Stimulated activated CD4-positive, alpha-beta T cell treated with anti-CD3 and anti-CD28 coated beads, Interleukin-4, amount 100 ng/mL, for 48 hours (primary cell): Measurements from ENCODE around the gene CENPI.
"Not testable (repeated sequence)": the region's sequence is repeated elsewhere in the genome, so short reads cannot be mapped to it uniquely, and the experiment has no call there.

ENCODE experiments used
- DNase-seq, 2 donors: peaks; one replicate each; pipeline ENCODE4 v3.0.0-alpha.2; 2020; ENCODE audit warnings: low read depth in 2 of 2

Gene CENPI, protein sequence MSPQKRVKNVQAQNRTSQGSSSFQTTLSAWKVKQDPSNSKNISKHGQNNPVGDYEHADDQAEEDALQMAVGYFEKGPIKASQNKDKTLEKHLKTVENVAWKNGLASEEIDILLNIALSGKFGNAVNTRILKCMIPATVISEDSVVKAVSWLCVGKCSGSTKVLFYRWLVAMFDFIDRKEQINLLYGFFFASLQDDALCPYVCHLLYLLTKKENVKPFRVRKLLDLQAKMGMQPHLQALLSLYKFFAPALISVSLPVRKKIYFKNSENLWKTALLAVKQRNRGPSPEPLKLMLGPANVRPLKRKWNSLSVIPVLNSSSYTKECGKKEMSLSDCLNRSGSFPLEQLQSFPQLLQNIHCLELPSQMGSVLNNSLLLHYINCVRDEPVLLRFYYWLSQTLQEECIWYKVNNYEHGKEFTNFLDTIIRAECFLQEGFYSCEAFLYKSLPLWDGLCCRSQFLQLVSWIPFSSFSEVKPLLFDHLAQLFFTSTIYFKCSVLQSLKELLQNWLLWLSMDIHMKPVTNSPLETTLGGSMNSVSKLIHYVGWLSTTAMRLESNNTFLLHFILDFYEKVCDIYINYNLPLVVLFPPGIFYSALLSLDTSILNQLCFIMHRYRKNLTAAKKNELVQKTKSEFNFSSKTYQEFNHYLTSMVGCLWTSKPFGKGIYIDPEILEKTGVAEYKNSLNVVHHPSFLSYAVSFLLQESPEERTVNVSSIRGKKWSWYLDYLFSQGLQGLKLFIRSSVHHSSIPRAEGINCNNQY

DNA sequence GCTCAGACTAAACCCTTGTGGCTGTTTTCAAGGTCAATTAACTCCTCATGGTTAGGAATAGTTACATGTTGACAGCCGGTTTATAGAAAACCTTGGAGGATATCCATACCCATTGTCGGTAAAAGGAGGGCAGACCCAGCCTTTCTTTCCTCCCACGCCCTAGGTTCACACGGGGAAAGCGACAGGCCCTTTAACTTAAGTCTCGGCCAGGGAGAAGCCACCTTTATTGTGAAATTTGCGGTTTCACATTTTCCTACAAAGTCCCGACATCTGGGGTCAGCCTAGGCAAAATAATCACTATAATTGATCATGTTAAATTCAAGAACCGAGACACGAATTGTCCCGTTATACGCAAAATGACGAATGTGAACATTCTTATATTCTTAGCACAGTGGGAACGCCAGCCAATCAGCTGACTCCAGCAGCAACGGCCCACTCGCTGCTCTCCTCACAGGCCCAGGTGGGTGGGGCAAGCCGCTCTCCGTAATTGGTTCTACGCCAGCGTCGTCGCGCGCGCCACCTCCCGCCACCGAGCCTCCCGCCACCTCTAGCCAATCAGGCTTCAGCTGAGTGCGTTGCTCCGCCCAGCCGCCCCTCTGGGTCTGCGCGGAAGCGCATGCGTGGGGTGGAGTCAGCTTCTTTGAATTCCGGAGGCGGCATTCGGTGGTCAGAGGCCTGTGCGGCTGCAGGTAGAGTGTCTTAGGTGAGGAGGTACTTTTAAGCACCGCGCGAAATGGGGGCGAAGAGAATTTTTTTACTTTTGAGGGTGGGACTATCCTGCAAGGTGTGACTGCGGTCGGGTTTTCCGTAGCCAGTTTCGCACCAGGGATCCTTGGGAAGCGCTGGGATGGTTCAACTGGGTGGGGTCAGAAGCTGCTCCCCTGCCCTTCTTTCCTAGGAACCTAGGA, at the start of gene CENPI:
Gene CENPI (plus strand): TSS at position 659 of the 908 bp plus-strand sequence. CDS start 2,867 bp downstream, outside the sequence.
- DNase-seq: peak; percentile 79 to 86

DNA sequence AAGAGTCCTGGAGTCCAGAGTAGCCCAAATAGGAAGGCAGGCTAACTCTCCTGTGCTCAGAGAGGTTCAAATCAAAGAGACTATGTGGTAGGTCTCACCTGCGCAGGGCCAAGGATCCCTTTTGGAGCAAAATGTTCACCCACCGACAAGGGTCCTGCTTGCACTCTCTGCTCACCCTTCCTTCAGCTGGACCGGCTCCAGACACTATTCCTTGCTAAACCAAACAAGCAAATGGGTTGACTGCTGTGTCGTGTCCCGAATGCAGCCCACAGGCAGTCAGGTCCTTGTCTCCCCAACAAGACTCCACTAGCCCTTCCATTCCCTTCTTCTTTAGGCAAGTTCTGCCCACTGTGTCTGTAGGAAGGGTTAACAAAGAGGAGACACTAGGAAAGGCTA, 46.9 kb upstream of the CENPI start:
- DNase-seq: no peak

DNA sequence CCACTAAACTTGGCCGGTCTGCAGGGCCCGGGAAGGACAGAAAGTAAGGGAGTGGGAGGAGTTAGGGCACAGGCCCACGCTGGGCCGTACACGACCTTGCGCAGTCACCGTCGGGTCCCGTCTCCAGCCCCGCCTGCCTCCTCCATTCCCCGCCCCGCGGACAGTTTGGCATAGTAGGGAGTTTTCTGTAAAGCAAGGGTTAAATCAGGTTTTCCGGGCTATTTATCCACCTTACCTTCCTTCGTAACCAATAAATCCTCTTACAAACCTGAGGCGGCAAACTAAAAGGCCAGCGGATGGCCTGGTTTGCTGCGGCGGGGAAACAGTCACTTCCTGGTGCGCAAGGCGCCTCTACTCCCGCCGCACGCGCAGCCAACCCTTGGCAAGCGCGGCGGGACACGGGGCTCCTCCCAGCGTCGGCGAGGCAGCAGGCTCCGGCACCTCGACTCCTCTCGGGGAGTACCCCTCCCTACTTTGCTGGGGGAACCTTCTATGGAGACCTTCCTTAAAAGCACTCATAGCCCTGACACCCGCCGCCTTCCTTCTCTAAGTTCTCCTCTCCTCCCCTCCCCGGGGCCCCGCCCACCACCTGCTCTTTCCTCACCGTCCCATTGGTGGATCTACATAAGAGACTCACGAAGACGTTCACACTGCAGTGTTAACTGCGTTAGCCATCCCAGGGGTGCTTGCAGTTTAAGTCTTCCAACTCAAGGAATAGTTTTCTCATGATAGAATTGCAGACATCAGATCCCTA, 46.3 kb upstream of the CENPI start, which contains the start of gene TRMT2B:
Gene TRMT2B (minus strand): TSS at position 563 of the 754 bp plus-strand sequence. CDS start 9,822 bp downstream, outside the sequence.
- DNase-seq: peak; percentile 59 to 75

DNA sequence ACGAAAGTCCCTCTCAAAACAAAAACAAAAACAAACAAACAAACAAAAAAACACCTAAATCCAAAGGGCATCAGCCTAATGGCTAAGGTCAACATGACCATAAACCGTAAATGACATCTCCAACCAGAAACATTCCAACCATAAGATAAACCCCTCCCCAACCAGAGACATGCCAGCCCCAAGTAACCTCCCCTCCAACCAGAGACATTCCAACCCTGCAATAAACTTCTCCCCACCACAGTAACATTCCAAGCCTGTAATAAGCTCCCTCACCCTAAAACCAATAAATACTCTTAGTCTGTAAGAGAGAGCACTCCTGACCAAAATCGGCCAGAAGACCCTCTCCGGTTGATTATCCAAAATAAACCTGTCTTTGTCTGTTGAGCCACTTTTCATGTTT, 41.5 kb upstream of the CENPI start:
- DNase-seq: not testable (repeated sequence)

DNA sequence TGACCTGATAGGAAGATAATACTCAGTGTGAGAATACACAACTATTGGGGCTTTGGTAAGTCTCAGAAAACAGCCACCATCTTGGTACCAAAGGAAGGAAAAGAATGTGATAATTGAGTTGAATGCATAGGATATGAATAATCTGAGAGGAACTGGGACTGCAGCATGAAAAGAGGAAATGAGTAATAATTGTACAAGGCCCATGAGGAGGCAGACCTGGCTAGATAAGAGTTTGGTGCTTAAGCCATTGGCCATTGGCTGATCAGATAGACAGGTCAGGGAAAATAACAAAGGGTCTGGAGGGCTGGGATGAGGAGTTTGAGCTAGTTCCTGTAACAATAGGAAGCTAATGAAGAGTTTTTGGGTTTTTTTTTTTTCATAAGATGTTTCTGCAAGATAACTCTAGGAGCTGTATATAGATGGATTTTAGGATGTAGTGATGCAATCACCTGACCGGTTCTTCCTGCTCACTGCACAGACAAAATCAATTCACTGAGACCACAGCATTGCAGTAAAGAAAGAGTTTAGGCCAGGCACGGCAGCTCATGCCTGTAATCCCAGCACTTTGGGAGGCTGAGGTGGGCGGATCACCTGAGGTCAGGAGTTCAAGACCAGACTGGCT, 40.8 kb upstream of the CENPI start:
- DNase-seq: no peak

DNA sequence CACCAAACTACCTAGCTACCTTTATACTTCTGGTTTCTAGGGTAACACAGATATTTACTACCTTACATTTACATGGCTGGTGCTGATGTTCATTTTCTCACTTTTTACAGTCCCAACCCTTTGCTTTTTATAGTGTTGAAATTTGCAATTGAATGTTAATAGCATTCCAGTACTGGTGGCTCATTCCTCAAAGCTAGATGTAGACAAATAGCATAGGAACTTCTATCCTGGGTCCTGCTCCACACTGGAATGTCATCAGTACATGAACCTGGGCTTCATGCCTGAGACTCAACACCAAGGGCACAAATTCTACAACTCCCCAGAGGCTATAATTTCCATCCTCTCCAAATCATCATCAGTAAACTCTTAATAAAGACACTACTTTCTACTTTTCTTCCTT, 35.8 kb upstream of the CENPI start:
- no peak for DNase-seq

DNA sequence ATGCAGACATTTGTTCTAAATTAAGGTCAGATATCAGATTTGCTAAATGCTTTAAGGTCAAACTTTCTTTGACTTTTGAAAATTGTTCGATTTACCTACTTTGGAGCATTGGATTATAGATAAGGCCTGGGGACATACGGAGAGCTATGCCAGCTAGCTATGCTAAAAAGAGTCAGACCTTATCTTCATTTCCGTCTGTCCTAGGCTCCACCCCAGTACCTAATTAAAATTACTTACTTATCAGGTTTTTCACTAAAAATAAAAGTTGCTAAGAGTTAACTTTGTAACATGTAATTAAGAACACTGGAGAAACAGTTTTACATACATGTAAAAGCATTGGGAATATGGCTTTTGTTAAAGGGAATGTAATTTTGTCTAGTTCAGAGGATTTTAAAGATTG, 26.4 kb upstream of the CENPI start:
- no peak for DNase-seq

DNA sequence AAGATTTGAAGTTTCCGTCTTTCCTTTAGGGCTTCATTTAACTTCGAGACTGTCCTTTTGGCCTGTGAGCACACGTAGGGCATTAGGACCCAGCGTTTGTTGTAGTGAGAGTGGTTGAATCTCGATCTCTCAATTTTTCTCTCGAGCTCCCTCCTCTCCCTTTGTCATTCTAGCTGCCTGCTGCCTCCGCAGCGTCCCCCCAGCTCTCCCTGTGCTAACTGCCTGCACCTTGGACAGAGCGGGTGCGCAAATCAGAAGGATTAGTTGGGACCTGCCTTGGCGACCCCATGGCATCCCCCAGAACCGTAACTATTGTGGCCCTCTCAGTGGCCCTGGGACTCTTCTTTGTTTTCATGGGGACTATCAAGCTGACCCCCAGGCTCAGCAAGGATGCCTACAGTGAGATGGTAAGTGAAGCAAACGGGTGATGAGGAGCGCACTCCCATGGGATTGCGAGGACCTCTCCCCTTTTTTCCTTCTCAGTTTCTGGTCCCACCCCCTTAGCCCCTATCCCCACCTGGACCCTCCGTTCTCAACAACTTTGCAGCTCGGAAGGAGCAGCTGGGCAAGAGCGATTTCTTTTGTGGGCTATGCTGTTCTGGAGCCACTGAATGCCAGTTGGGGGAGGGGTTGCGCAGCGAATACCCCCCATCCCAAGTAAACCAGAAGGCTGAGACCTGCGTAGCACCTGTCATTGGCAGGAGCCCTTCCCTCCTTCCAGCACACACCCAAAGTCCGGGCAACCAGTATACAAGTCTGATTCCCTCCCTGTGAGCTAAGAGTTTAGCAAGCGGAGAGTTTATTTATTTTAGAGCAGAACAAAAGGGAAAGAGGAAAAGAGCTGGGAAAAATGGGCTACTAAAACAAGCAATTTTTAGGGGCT, 19.0 kb upstream of the CENPI start, which contains the start of gene TMEM35A:
Gene TMEM35A (plus strand): TSS at position 164 of the 883 bp plus-strand sequence. CDS start 124 bp downstream, at position 288.
- DNase-seq: no peak

DNA sequence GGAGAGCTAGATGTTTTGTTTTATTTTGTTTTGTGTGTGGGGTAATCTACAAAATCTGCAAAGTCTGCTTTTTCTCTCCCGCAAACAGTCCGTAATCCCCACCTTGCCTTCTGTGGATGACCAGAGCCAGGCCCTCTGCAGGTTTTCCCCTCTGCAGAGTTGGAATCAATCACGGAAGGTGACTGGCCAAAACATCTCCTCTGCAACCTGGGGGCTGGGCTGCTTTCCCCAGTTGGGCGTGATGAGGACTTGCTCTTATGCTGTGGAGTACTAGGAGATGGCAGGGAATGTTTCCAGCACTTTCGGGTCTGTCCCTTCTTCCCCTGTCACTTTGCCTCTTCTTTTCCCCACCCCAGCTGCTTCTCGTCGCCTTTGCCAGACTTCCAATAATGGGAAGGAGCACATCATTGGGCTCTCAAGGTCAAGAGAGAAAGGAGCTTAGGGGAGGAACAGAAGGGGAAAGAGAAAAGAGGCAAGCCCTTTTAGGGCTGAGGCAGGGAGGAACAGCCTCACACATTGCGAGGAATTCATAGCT, 18.2 kb upstream of the CENPI start:
- no peak for DNase-seq

DNA sequence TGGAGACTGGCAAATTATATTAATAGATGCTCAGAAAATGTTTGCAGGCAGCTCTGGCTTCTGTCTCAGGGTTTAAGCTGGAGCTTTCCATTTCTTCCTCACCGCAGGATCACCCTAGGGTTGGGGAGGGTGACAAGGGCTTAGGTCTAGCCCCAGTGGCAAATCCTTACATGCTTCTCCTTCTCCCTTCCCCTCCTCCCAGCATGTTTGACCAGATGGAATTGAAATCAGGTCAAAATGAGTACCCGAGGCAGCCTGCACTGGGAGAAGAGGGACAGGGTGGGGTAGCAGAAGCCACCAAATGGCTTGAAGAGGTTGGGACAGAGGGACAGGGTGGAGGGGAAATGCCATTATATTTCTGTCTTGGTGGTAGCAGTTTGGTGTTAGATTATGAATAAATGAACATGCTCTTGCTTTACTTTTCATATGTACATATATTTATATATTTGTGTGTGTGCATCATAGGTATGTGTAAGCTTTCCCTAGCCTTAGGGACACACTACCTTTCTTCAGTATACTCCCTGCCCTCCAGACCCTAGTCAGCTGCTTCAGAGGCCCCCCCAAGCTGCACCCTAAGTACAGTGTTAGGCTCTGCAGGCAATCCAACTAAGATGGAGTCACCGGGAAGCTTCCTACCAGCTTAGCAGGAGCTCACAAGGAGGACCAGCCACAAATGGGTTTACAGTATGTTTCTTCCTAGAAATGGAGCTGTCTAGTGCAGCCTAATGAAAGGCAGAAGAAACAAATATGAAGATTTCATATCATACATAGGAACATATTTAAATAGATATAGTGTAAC, 17.5 kb upstream of the CENPI start:
- DNase-seq: no peak

DNA sequence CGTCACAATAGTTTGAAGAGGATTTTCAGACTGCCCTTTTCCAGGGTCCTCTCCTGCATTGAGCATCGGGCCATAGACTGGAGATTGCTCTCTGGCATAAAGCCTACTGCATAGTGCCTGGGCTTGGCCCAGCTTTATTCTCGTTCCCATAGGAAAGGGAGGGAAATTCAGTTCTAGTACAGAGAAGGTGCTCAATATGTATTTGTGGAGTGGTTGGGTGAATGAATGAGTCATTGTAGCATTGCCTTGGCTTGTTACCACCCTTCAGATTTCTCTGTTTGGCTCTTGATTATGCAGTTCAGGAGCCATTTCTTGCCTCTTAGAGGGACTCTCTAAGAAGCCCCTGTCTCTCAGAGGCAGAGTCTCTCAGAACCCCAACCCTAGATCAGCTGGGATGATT, 16.8 kb upstream of the CENPI start:
- no peak for DNase-seq

DNA sequence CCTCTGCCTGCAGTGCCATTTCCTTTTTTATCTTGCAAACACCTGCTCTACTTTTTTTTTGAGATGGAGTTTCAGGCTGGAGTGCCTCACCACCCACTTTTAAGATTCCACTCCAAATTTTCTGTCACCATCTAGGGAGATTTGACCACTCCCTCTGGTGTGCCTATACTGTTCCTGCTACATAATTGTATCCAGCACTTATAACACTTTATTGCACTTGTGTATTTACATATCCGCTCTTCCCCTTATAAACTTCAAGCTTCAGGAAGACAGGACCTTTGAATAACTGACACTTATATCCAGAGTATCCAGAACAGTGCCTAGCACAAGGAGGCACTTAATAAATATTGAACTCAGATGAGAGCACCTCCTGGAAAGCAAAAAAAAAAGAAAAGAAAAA, 6.2 kb upstream of the CENPI start:
- DNase-seq: no peak

DNA sequence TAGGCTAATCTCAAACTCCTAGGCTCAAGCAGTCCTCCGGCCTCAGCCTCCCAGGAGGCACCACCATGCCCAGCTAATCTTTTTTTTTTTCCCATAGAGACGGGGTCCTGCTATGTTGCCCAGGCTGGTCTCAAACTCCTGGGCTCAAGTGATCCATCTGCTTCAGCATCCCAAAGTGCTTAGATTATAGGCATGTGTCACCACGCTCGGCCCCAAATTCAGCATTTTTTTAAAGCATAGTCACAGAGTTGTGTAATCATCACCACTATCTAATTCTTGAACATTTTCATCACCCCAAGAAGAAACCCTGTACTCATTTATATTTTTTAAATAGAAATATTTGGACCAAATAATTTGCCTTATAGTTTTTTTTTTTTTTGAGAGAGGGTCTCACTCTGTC, 10.3 kb downstream of the CENPI start:
- DNase-seq: no peak

DNA sequence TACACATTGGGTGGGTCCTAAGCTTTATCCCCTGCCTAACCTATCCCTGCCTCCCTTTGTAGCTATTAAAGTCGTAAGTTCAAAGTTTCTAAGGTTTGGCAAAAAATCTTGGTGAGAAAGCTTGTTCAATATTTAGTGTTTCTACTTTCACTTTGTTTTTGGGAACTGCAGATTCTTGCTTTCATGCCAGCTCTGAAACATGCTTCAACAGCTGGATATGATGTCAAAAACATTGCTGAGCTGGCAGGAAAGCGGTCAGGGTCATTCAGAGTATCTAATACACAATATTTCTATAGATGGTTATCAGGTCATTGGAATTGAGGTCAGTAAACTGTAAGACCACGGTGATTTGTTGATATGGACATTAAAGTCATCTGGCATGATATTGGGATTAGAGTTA, 19.7 kb downstream of the CENPI start:
- no peak for DNase-seq

DNA sequence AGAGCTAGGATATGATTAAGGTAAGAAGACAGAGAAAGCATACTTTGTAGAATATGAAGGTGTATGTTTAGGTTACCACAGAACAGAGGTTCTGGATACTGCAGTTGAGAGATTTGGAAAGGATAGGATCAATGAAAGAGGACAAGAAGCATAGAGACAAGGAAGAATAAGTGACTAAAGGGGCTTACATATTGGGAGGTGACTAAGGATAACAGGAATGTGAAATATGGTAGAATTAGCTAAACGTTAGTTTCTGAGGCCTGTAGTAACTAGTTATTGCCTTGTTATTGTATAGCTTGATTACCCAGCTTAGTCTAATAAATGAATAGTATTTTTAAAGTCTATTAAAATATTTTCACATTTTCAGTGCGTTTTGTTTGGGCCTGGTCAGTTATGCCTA, 38.2 kb downstream of the CENPI start:
- no peak for DNase-seq
